Astrocyte of the cerebellum (primary cell): ENCODE measurements around the gene DNAJA3.

ENCODE experiments used
- DNase-seq: peaks from one replicate; pipeline ENCODE4 v3.0.0-alpha.2; 2011; ENCODE audit warnings: low read depth
- H3K4me3 ChIP-seq: 2 replicates; pipeline ENCODE4 v1.5.1; 2011; ENCODE audit warnings: mild to moderate bottlenecking, low read depth, low read length, moderate library complexity
- in situ Hi-C: cut with HindIII; loops from 2 replicates; pipeline ENCODE4 v1.10.0; 2017; ENCODE audit warnings: low sequenced_read_pairs
- TF ChIP-seq, protein P1 (sequence below): IDR thresholded peaks from 2 replicates; pipeline ENCODE4 v1.5.1; 2012; ENCODE audit warnings: low read length, low read depth, moderate library complexity, mild to moderate bottlenecking; ENCODE audit errors: missing control alignments

DNAJA3 gene

DNA sequence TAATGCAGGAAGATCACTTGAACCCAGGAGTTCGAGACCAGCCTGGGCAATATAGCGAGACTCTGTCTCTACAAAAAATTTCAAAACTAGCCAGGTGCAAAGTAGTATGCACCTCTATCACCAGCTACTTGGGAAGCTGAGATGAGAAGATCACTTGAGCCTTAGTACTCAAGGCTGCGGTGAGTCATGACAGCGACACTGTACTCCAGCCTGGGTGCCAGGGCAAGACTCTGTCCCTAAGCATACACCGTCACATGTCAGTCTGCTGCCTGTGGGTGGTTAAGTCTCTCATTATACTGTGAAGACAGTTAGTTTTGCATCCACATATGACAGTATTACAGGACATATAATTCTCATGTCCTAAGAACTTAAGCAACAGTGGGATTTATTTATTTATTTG lies 27.0 kb downstream of the DNAJA3 start:
- H3K4me3 ChIP-seq = no peak overlapping the region
- DNase-seq = no peak
- TF ChIP-seq, protein P1, sequence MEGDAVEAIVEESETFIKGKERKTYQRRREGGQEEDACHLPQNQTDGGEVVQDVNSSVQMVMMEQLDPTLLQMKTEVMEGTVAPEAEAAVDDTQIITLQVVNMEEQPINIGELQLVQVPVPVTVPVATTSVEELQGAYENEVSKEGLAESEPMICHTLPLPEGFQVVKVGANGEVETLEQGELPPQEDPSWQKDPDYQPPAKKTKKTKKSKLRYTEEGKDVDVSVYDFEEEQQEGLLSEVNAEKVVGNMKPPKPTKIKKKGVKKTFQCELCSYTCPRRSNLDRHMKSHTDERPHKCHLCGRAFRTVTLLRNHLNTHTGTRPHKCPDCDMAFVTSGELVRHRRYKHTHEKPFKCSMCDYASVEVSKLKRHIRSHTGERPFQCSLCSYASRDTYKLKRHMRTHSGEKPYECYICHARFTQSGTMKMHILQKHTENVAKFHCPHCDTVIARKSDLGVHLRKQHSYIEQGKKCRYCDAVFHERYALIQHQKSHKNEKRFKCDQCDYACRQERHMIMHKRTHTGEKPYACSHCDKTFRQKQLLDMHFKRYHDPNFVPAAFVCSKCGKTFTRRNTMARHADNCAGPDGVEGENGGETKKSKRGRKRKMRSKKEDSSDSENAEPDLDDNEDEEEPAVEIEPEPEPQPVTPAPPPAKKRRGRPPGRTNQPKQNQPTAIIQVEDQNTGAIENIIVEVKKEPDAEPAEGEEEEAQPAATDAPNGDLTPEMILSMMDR = no peak
- in situ Hi-C loops = no loop called here

DNA sequence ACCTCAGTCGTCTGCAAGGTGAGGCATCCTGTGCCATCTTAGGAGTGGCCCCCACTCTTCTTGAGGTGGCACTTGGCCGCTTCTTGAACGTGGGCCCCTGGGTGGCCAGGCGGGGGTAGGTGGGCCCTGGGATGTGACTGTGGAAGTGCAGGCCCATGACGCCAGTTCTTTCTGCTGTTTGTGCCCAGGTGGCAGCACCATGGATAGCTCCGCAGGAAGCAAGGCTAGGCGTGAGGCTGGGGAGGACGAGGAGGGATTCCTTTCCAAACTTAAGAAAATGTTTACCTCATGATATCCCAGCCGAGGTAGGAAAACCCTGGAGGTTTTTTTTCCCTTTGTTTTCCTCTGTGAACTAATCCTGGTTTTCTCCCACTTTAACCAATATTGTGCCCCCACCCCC lies 29.0 kb downstream of the DNAJA3 start:
- H3K4me3 ChIP-seq = no peak overlapping the region
- in situ Hi-C loops = no loop called here
- DNase-seq = no peak
- TF ChIP-seq, protein P1 = no peak

DNA sequence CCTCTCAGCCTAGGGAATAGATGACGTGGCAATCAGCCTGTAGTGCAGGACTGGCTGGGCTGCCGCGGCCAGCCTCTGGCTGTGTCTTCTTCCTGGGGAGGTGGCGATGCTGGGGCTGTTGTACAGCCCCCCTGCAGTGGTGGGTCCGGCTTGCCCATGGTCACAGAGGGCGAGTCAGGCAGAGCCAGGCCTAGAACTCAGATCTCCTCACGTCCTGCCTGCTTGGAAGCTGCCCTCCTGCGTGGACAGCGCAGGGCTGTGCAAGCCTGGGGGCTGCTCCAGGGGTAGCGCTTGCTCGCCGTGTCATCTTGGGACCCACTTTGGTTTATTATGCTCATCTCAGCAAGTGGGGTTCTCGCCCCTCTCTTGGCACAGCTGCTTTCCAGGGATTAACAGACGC lies 29.4 kb downstream of the DNAJA3 start:
- DNase-seq = no peak
- TF ChIP-seq, protein P1 = no peak
- H3K4me3 ChIP-seq = no peak overlapping the region
- in situ Hi-C loops = no loop called here

DNA sequence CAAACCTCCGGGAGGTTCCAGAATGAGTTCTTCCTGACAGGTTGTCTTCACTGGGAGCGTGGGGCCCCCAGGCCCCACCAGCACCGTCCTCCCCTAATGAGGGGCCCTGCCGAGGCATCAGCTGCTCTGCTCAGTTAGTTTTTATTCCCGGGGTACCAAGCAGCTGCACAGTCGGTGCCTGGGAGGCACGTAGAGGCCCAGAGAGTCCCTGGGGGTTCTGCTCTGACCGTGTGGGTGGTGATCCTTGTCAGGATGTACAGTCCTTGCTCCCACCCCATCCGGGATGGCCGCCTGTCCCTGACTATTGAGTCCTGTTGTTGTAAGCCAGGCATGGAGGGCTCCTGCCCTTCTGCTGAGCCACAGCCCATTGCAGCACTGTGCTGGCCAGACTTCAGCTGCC lies 30.3 kb downstream of the DNAJA3 start:
- no peak for DNase-seq
- H3K4me3 ChIP-seq = no peak overlapping the region
- TF ChIP-seq, protein P1 = no peak
- in situ Hi-C loops = no loop called here

DNA sequence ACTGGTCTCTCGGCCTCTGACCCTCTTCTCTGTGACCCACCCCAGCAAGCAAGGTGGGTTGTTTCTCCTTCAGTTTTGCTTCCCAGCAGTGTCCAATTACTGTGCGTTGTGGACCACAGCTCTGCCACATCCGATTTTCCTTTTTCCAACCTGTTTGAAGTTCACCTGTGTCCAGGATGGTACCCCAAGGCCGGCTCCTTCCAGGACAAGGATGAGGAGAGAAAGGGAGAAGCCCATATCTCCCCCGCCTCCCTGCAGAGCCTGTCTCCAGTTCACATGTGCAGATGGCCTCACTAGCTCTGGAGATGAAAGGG lies 35.2 kb downstream of the DNAJA3 start:
- no peak for DNase-seq
- in situ Hi-C loops = no loop called here
- H3K4me3 ChIP-seq = no peak overlapping the region
- TF ChIP-seq, protein P1 = no peak

DNA sequence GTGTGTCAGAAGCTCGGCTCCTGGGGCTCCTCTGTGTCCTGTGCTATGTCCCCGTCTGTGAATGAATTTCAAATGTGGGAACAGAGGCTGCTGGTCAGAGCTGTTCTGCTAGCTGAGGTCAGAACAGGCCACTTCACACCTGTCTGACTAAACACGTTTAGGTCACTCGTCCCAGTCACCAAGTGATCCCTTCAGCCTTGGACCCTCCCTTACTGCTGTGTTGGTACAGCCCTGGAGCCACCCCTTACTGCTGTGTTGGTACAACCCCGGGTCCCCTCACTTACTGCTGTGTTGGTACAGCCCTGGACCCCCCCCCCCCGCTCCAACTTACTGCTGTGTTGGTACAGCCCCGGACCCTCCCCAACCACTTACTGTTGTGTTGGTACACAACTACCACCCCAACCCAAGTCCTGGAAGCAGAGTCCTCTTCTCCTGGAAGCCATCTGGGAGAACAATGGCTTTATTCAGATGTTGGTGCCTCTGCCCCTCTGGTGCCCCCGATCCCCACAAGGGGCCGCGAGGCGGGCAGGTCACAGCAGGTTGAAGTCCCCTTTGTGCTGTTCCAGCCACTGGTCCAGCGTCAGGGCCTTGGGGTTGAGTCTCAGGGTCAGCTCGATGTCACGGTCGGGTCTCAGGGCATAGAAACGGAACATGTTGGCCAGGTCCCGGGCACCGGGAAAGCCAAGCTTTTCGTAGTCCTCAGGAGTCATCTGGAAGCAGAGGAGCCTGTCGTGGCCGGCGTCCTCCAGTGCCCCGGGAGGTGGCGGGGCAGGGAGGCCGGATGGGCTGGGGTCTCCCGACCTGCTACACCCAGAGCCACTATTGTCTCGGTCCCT lies 35.8 kb downstream of the DNAJA3 start:
- TF ChIP-seq, protein P1 = no peak
- in situ Hi-C loops = no loop called here
- H3K4me3 ChIP-seq = no peak overlapping the region

More for the DNA sequence above, 35.8 kb downstream of the DNAJA3 start:
- DNase-seq = no peak
